GM12891 (cell line): ENCODE measurements around the gene LRCH1.

ENCODE experiments used
- DNase-seq: peaks from one replicate; pipeline ENCODE4 v3.0.0; 2011; ENCODE audit warnings: low spot score; ENCODE audit not compliant: insufficient read length
- FAIRE-seq: peaks from 2 replicates; lab custom pipeline; 2011; peaks lifted over from hg19 to GRCh38; lab: Jason Lieb, UNC
- PAX5 ChIP-seq: IDR thresholded peaks from 2 replicates; pipeline ENCODE4 v1.6.1; 2011; ENCODE audit warnings: low read length, moderate library complexity, mild to moderate bottlenecking; ENCODE audit not compliant: insufficient read depth, severe bottlenecking
- POLR2A ChIP-seq: IDR thresholded peaks from 2 replicates; pipeline ENCODE4 v1.6.1; 2011; ENCODE audit warnings: low read depth, low read length, control low read depth
- POLR2AphosphoS5 ChIP-seq: IDR thresholded peaks from 2 replicates; pipeline ENCODE4 v1.6.1; 2011; ENCODE audit warnings: low read depth, low read length, control low read depth
- POU2F2 ChIP-seq: IDR thresholded peaks from 2 replicates; pipeline ENCODE4 v1.6.1; 2011; ENCODE audit warnings: low read depth, mild to moderate bottlenecking, control low read depth, low read length, moderate library complexity
- SPI1 ChIP-seq: IDR thresholded peaks from 2 replicates; pipeline ENCODE4 v1.6.1; 2011; ENCODE audit warnings: low read depth, low read length, control low read depth
- TAF1 ChIP-seq: IDR thresholded peaks from 2 replicates; pipeline ENCODE4 v1.6.1; 2011; ENCODE audit warnings: low read depth, low read length, control low read depth

The LRCH1 gene

DNA sequence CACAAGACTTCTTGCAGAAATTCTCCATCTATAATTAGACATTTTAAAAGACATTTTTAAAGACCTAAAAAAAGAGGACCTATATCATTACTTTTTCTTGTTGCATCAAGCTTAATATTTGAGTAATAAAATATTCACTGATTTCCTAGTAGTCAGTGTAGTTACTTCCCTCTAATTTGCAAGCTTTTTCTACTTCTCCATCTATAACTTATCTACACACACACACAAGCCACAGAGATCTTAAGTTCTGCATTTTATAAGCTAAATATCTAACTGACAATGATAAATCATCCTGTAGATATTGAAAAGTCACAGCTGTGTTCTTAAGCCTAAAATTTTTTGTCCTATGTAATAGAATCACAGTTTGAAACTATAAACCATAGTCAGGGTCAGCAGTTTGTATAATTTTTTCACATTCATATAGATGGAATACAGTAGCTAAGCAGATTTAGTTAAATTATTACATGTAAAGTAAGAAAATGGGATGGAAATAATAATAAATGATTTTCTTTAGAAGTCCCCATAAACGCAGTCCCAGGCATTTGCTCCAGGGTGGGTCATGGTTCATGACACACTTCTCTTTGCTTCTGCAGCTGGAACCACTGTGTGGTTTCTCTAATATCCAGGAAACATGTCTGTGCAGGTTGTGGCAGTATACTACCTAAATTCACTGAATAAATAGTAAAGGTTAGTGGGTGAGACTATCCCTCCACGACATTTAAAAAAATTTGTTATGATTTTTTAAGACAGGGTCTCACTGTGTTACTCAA is 183.8 kb downstream of the LRCH1 start:
- no peak for DNase-seq
- no peak for FAIRE-seq
- TF ChIP-seq POLR2AphosphoS5, result no peak
- no peak for TF ChIP-seq POU2F2
- no peak for TF ChIP-seq TAF1
- TF ChIP-seq POLR2A, result no peak
- TF ChIP-seq PAX5, result no peak
- no peak for TF ChIP-seq SPI1

DNA sequence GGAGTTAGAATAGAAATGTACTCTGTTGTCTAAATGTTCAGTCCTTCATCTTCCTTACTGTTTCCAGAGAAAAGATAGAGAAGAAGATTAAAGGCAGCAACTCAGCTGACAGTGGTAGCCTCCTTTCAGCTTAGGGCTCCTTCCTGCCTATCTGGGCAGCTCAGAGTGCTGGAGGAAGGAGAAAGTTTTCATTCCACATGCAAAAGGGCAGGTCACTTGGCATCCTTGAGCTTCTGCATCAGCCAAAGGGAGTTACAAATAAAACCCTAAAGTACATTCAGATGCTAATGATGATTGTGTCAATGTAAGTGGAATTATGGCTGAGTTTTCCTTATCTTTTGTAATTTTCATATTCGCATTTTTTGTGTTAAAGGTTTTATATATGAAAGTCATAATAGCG is 185.1 kb downstream of the LRCH1 start:
- DNase-seq (no peak), FAIRE-seq (no peak)
- TF ChIP-seq PAX5 (no peak), SPI1 (no peak), POLR2A (no peak), POLR2AphosphoS5 (no peak), POU2F2 (no peak), TAF1 (no peak)

DNA sequence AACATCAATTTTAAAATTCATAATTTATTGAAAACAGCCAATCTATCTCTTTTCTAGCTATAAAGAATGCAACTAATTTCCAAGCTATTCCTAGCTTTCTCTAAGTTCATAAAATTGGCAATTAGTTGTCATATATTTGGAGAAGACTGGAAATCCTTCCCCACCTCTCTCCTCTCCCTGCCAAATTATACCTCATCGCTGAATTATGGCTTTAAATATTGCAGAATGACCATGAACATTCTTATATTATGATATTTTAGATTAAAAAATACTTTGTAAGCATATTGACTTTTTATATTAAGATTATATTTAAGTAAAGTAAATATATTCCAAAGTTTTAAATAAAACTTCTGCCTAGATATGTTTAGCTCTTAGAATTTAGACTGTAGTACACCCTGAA is 185.8 kb downstream of the LRCH1 start:
- no peak for DNase-seq
- FAIRE-seq, result no peak
- TF ChIP-seq POU2F2, result no peak
- TF ChIP-seq SPI1, result no peak
- TF ChIP-seq POLR2AphosphoS5, result no peak
- no peak for TF ChIP-seq POLR2A
- no peak for TF ChIP-seq PAX5

DNA sequence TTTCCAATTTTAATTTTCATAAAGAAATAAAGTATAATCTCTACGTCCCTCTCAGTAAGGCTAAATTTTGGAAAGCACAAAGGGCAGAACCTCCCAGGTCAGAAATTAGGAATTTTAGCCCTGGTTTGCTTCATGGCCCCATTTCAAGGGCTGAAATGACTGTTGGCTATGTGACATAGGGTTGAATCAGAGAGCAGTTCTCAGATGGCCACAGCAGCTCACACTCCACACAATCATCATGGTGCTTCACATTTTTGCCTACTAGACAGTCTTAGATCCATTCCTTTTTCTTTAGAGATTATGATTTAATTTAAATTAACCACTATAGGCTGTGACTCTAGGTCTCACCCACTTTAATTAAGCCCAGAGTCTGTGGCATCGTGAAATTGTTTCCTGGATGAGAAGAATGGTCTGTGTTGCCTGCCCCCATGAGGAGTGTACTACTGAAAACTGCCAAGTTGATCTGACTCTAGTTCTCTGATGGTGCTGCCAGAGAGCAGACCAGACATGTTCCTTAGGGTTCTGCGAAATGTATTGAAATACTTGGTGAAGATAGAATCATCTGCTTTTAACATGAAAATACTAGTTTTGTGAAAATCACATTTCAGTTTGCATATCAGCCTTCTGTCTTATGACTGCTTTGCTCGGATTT is 186.6 kb downstream of the LRCH1 start:
- TF ChIP-seq TAF1, result no peak
- TF ChIP-seq POLR2AphosphoS5, result no peak
- no peak for TF ChIP-seq PAX5
- no peak for TF ChIP-seq POLR2A
- no peak for TF ChIP-seq POU2F2
- no peak for TF ChIP-seq SPI1
- FAIRE-seq (no peak), DNase-seq (no peak)

DNA sequence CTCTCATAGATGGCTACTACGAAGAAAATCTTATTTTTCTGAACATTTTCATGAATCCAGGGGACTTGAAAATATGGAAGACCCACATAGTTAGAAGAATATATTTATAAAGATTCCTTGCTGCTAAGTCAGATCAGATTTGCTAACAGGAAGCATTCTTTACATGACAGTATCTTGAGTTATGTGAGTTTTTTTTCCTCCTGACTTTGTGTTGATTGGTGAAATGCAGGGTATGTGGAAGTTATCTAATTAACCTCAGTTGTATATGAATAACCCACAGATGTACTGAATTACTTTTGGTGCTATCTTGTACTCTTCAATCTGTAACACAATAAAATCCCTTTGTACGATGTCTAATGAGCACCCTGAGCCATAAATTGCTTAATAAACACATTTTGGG is 190.2 kb downstream of the LRCH1 start:
- no peak for DNase-seq
- no peak for TF ChIP-seq POU2F2
- FAIRE-seq, result no peak

DNA sequence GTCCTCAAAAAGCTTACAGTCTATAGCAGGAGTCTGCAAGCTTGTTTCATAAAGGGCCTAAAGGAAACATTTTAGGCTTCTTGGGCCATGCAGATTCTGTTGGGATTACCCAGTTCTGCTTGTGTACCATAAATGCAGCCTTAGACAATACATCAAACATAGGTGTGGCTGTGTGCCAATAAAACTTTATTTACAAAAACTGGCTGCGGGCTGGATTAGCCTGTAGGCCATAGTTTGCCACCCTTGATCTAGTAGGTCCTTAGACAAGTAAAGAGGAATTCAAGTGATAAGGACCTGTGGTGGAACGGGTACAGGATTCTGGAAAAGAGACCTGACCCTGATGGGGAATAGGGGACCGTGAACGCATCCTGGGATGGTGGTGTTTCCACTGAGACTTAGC is 192.1 kb downstream of the LRCH1 start:
- no peak for FAIRE-seq
- TF ChIP-seq POLR2AphosphoS5 (peak; percentile 47; the same call in 1 of the 2 replicates), POU2F2 (no peak), POLR2A (no peak)
- no peak for DNase-seq

DNA sequence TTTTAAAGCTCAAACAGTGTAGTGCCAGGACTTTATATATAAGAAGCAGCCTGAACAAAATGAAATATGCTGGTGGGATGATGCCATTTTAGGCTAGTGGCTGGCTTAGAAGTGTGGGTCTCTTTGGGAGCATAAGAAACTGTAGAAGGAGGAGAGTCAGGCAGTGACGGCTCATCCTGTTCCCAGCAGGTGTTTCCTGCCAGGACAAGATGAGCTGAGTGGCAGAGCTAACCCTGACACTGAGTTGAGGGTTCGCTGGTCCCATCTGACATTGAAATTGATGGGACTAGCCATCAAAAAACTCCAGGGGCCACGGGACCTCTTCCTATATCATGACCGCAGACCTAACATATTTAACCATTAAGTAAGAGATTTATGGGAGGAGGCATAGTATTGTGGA is 192.7 kb downstream of the LRCH1 start:
- DNase-seq (no peak), FAIRE-seq (no peak)
- TF ChIP-seq POU2F2 (no peak), PAX5 (no peak), SPI1 (no peak), POLR2A (no peak), TAF1 (no peak), POLR2AphosphoS5 (no peak)

DNA sequence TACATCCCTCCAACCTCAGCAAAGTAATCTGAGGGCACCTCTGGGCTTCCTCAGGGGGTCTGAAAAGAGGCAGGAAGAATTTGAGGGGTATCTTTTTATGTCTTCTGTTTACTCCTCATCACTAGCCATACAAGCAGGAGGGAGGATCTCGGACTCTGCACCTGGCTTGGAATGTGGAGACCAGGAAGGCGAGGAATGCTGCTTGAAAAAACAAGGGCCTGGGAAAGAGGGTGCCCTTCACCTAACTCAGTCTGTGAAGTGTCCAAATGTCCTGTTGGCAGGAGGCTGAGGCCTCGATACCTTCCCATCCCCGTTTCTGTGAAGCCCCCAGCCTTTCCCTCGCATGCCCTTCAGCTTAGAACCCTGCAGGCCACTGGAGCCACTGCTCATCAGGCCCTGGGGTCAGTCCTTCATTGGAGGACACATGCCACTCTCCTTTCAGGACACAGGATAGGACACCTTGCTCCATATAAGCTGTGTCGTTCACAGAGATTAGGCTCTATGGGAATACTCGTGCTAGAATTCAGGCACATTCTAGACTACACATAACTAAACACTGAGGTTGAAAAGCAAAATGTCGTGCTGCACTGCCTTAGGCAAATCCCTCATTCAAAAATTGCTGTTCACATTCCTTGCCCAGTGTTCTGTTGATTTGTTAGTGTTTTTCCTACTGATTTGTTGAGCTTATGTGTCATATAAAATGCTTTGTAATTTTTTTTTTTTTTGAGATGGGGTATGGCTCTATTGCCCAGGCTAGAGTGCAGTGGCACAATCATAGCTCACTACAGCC is 194.3 kb downstream of the LRCH1 start:
- no peak for DNase-seq
- no peak for FAIRE-seq
- TF ChIP-seq TAF1, result no peak
- TF ChIP-seq POLR2A, result 0 out of 2 replicates have a peak, but pooled peaks have one; percentile 32
- TF ChIP-seq POLR2AphosphoS5, result 0 out of 2 replicates have a peak, but pooled peaks have one; percentile 28

DNA sequence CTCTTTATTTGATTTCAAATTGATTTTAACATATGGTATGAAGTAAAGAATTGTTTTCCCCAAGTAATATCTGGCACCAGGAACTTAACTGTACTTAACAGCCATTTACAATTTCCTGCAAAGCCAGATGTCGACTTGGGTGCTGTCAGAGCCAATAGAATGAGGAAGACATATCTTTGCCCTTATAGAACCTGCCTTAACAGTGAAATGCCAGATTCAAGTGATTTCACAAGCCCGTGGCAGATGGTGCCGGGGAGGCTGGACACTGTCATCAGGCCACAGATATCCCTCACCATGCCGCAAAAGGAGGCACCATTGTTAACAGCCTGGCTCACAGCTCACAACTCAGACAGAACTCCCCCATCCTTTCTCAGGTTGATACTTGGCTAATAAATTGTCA is 195.3 kb downstream of the LRCH1 start:
- no peak for FAIRE-seq
- DNase-seq, result no peak
- TF ChIP-seq POLR2A (no peak; the same call in 1 of the 2 replicates), POLR2AphosphoS5 (0 out of 2 replicates have a peak, but pooled peaks have one; percentile 23)

DNA sequence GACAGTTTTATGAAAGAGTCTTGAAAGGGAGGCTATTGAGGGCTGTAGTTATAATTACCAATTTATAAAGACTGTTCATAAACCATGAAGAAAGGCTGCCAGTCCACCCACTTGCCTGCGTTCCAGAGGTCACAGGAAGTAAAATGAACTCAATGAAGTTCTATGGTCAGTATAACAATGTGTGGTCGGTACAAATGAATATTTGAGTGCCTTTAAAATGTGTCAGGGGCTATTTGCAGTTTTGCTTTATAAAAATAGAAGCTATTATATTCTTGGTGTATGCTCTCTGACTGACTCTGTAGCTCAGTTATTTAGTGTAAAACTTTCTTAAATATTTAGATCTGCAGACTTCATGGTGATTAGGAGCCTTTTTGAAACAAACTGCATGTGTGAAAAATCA is 197.0 kb downstream of the LRCH1 start:
- TF ChIP-seq POLR2A (no peak), PAX5 (no peak), SPI1 (no peak), TAF1 (no peak), POU2F2 (no peak), POLR2AphosphoS5 (no peak)
- DNase-seq (no peak), FAIRE-seq (no peak)
